Cardiac muscle cell (in vitro differentiated cells and primary cell): ENCODE data around the gene ZNF217. TPM values are rescaled to one million over a fixed set of nuclear protein-coding genes. Genes with fewer than 3 reads are reported as not detected.
"Not testable (repeated sequence)": the region's sequence is repeated elsewhere in the genome, so short reads cannot be mapped to it uniquely, and the experiment has no call there.

Source experiments
- DNase-seq, 2 donors: peaks; one replicate each; pipeline versions ENCODE4 v3.0.0 to v3.0.0-alpha.2; 2010 to 2017; ENCODE audit warnings: low read depth in 1 of 2, low spot score in 1 of 2
- H3K27ac ChIP-seq: fragments of 200-600 bp; sonication (generic); 2 replicates; pipeline ENCODE4 v1.5.1; 2016
- H3K27me3 ChIP-seq: fragments of 200-600 bp; sonication (generic); 2 replicates; pipeline ENCODE4 v1.6.0; 2016; ENCODE audit warnings: control low read depth
- H3K36me3 ChIP-seq: fragments of 200-600 bp; sonication (generic); 2 replicates; pipeline ENCODE4 v1.5.1; 2016; ENCODE audit warnings: control low read depth
- H3K4me1 ChIP-seq: fragments of 200-600 bp; sonication (generic); 2 replicates; pipeline ENCODE4 v1.8.1; 2017; ENCODE audit warnings: low read depth, mild to moderate bottlenecking, mixed run types
- H3K4me3 ChIP-seq: fragments of 200-600 bp; sonication (generic); 2 replicates; pipeline ENCODE4 v1.5.1; 2016; ENCODE audit warnings: mild to moderate bottlenecking
- H3K9me3 ChIP-seq: fragments of 200-600 bp; sonication (generic); 2 replicates; pipeline ENCODE4 v1.5.1; 2017; ENCODE audit warnings: low read depth, mild to moderate bottlenecking, control low read depth
- polyA plus RNA-seq: library from polyadenylated mRNA; unstranded; fragments of >200 nt; fragmentation: Nextera tagmentation; extraction: Ambion mirVana; gene quantifications from 2 replicates; pipeline ENCODE4 v1.2.1, GENCODE V29; 2016
- total RNA-seq: library from RNA; depleted of rRNA; stranded (reverse); fragments of >200 nt; gene quantifications from 2 replicates; pipeline ENCODE4 v1.2.3, GENCODE V29; 2016
- TF ChIP-seq, protein P1 (sequence below): IDR thresholded peaks from 2 replicates; pipeline ENCODE4 v1.5.1; 2012; ENCODE audit warnings: low read depth, mild to moderate bottlenecking, low read length

Gene ZNF217
- total and polyA plus RNA-seq, 2 experiments from 2014 or later, result 6.1 to 26.3 TPM

DNA sequence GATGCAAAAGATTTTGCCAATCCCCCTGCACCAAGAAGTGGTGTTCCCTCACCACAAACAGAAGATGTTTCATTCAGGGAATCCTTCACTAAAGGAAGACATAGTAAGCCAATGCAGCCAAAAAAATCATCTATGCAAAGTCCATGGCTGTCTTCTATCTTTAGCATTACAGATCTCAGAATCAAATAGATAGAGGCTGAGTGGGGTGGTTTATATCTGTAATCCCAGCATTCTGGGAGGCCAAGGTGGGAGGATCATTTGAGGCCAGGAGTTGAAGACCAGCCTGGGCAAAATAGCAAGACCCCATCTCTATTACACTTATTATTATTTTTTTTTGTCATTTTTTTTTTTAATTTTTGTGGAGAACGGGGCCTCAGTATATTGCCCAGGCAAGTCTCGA, 32.9 kb upstream of the ZNF217 start:
- Histone ChIP-seq H3K27ac (no peak overlapping the region), H3K36me3 (no peaks in the 10 kb centered on the region), H3K27me3 (no peaks in the 10 kb centered on the region), H3K4me1 (peaks cover 19% of the 10 kb centered on the region), H3K9me3 (no peaks in the 10 kb centered on the region), H3K4me3 (no peak overlapping the region)
- TF ChIP-seq, protein P1, sequence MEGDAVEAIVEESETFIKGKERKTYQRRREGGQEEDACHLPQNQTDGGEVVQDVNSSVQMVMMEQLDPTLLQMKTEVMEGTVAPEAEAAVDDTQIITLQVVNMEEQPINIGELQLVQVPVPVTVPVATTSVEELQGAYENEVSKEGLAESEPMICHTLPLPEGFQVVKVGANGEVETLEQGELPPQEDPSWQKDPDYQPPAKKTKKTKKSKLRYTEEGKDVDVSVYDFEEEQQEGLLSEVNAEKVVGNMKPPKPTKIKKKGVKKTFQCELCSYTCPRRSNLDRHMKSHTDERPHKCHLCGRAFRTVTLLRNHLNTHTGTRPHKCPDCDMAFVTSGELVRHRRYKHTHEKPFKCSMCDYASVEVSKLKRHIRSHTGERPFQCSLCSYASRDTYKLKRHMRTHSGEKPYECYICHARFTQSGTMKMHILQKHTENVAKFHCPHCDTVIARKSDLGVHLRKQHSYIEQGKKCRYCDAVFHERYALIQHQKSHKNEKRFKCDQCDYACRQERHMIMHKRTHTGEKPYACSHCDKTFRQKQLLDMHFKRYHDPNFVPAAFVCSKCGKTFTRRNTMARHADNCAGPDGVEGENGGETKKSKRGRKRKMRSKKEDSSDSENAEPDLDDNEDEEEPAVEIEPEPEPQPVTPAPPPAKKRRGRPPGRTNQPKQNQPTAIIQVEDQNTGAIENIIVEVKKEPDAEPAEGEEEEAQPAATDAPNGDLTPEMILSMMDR, result no peak
- no peak for DNase-seq

DNA sequence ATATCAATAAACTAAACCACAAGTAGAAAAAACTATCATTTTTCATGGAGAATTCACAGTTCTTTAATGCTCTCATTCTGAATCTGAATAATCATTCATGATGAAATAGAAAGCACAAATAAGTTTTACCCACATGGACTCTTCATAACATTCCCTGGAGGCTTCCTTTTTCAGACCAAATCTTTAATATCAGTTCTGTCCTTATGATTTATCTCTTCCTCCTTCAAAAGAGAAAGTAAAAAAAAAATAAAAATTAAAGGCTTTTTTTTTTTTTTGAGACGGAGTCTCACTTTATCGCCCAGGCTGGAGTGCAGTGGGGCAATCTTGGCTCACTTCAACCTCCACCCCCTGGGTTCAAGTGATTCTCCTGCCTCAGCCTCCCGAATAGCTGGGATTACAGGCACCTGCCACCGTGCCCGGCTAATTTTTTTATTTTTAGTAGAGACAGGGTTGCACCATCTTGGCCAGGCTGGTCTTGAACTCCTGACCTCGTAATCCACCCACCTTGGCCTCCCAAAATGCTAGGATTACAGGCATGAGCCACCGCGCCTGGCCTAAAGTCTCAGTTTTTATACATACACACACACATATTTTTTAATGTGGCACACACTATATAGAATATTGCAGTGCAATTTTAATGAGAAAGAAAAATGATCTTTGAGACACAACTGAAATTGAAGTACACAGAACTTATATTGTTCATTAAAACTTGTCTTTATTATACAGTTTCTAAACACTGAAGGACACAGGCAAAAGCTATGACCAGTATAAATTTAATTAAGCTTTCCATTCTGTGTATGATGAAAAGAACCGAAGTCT, 31.9 kb upstream of the ZNF217 start:
- Histone ChIP-seq H3K4me3 (no peak overlapping the region), H3K4me1 (peaks cover 21% of the 10 kb centered on the region), H3K27me3 (no peaks in the 10 kb centered on the region), H3K27ac (no peak overlapping the region), H3K36me3 (no peaks in the 10 kb centered on the region), H3K9me3 (no peaks in the 10 kb centered on the region)
- TF ChIP-seq, protein P1, result no peak
- no peak for DNase-seq

DNA sequence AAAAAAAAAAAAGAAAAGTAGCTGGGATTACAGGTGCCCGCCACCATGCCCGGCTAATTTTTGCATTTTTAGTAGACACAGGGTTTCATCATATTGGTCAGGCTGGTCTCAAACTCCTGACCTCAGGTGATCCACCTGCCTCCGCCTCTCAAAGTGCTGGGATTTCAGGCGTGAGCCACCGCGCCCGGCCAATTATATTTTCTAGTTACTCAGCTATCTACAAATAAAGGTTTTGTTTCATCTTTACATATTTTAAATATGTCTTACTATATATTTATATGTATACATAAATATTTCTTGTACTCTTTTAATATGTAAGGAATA, 31.2 kb upstream of the ZNF217 start:
- not testable (repeated sequence) for H3K9me3 ChIP-seq, DNase-seq, H3K36me3 ChIP-seq, H3K4me3 ChIP-seq, H3K27me3 ChIP-seq, H3K27ac ChIP-seq
- peaks cover 21% of the 10 kb centered on the region for H3K4me1 ChIP-seq

DNA sequence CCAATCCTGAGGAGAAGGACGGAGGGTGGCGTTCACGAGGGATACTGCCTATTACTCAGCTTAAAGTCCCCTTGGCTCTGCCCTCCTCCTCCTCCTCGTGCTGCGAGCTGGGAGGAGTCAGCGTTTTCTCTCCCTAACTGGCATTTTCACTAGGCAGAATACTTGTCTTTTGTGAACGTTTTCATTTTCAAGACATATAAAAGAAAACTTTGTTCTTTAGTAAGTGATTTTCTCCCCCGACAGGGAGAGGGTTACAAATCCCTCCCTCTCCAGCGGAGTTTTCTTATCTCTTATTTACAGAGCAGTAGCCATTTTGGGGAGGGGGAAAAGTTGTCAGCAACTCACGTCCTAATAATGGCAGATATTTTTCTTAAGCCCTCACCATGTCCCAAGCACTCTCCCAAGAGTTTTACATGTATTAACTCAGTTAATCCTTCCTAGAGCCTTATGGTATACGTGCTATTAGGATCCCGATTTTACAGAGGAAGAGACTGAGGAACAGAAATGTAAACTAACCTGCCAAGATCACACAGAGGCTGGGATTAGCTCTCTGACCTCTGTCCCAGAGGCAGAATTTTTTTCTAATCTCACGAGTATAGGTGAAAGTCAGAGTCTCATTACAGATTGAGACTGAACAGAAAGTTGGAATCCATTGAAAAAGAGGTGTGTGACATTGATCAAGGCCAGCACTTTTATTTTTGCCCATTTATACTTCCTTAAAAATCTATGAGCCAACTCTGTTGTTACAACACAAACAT, 30.0 kb upstream of the ZNF217 start:
- no peaks in the 10 kb centered on the region for H3K27me3 ChIP-seq
- peaks cover 21% of the 10 kb centered on the region for H3K4me1 ChIP-seq
- peak overlapping the region; percentile 22 for H3K4me3 ChIP-seq
- TF ChIP-seq, protein P1, result peak; percentile 17
- DNase-seq, result peak; percentile 60 to 82
- no peaks in the 10 kb centered on the region for H3K36me3 ChIP-seq
- H3K9me3 ChIP-seq, result no peaks in the 10 kb centered on the region
- peak overlapping the region; percentile 96 for H3K27ac ChIP-seq

DNA sequence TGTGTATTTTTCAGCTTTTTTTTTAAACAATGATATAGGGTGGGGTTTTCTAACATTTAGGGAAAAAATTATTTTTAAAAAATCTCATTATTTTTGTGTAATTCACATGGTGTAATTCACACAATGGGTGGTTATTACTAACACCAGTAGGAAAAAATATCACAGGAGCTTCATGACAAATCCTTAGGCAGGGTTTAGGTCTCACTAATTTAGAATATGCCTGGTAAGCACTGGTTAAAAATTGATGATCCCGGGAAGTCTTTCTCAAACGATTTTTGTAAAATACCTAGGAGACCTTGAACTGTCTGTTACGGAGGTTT, 29.5 kb upstream of the ZNF217 start:
- H3K27me3 ChIP-seq, result no peaks in the 10 kb centered on the region
- no peaks in the 10 kb centered on the region for H3K36me3 ChIP-seq
- DNase-seq, result no peak
- TF ChIP-seq, protein P1, result no peak
- peak overlapping the region; percentile 22 for H3K4me3 ChIP-seq
- peaks cover 21% of the 10 kb centered on the region for H3K4me1 ChIP-seq
- H3K27ac ChIP-seq, result peak overlapping the region; percentile 96
- no peaks in the 10 kb centered on the region for H3K9me3 ChIP-seq
